T-cell (primary cell): ENCODE results near the gene NFIA. TPM values are rescaled to one million over a fixed set of nuclear protein-coding genes. Genes with fewer than 3 reads are reported as not detected.

ENCODE experiments used
- ATAC-seq, 4 experiments: fragments of 200-7000 bp in 3 of 4; fragments of 150-1000 bp in 1 of 4; cut with Tn5 transposase; replicated peaks in 1 of 4; 1 replicate in 3 of 4; 2 replicates in 1 of 4; pipeline ENCODE4 v1.10.0; 2021; ENCODE audit warnings: moderate library complexity in 3 of 4, mild to moderate bottlenecking in 2 of 4, moderate number of reproducible peaks in 1 of 4
- CTCF ChIA-PET, 2 donors: fragments of 300-600 bp; sonication (Branson Sonifier 250); formaldehyde crosslinking; loops; one replicate each; lab custom pipeline; 2022; ENCODE audit warnings: antibody characterized with exemption in 2 of 2; lab: Charles Lee
- POLR2A ChIA-PET, 2 donors: fragments of 300-600 bp; sonication (Branson Sonifier 250); formaldehyde crosslinking; loops; one replicate each; lab custom pipeline; 2022; ENCODE audit warnings: antibody characterized with exemption in 2 of 2; lab: Charles Lee
- DNase-seq, 35 experiments: peaks; one replicate each; pipeline versions ENCODE4 v3.0.0 to v3.0.0-alpha.2; 2013 to 2023
- H3K27ac ChIP-seq: one replicate; pipeline ENCODE4 v1.5.1; 2013; ENCODE audit warnings: low read length
- H3K27me3 ChIP-seq, 2 experiments: replicated peaks in 1 of 2; 1 replicate in 1 of 2; 2 replicates in 1 of 2; pipeline versions ENCODE4 v1.6.1 to v1.7.0; 2013; ENCODE audit warnings: low read length in 1 of 2, mixed read lengths in 1 of 2; ENCODE audit not compliant: control insufficient read depth in 2 of 2, insufficient read depth in 2 of 2; ENCODE audit errors: extremely low read depth in 1 of 2
- H3K36me3 ChIP-seq, 2 donors: 1 replicate in 1 of 2; 2 replicates in 1 of 2; pipeline versions ENCODE4 v1.6.1 to v1.7.0; 2013; ENCODE audit warnings: low read length in 1 of 2; ENCODE audit not compliant: control insufficient read depth in 2 of 2, insufficient read depth in 1 of 2; ENCODE audit errors: extremely low read depth in 1 of 2
- H3K4me1 ChIP-seq, 2 experiments: 1 replicate in 1 of 2; 2 replicates in 1 of 2; pipeline versions ENCODE4 v1.6.1 to v1.7.0; 2013; ENCODE audit warnings: low read length in 2 of 2, mixed read lengths in 1 of 2; ENCODE audit not compliant: insufficient read depth in 2 of 2, control insufficient read depth in 1 of 2; ENCODE audit errors: extremely low read depth in 1 of 2
- H3K4me3 ChIP-seq, 2 donors: 1 replicate in 1 of 2; 2 replicates in 1 of 2; pipeline versions ENCODE4 v1.5.1 to v1.7.0; 2013; ENCODE audit warnings: mild to moderate bottlenecking in 2 of 2, low read length in 1 of 2, moderate library complexity in 1 of 2; ENCODE audit not compliant: control insufficient read depth in 1 of 2; ENCODE audit errors: extremely low read depth in 1 of 2
- H3K9me3 ChIP-seq: 2 replicates; pipeline ENCODE4 v1.7.0; 2013
- H3K27ac Mint-ChIP-seq, 2 donors: one replicate each; pipeline ENCODE4 v1.8.0; 2020 to 2021; ENCODE audit warnings: mild to moderate bottlenecking in 2 of 2, mixed read lengths in 2 of 2
- H3K27me3 Mint-ChIP-seq, 2 donors: one replicate each; pipeline ENCODE4 v1.8.0; 2021 to 2022; ENCODE audit warnings: mixed read lengths in 2 of 2
- H3K36me3 Mint-ChIP-seq: one replicate; pipeline ENCODE4 v1.8.0; 2021; ENCODE audit warnings: mixed read lengths
- H3K4me1 Mint-ChIP-seq, 3 donors: one replicate each; pipeline ENCODE4 v1.8.0; 2020 to 2022; ENCODE audit warnings: mixed read lengths in 3 of 3, mild to moderate bottlenecking in 1 of 3
- H3K4me3 Mint-ChIP-seq, 3 donors: one replicate each; pipeline ENCODE4 v1.8.0; 2020 to 2022; ENCODE audit warnings: mild to moderate bottlenecking in 3 of 3, mixed read lengths in 3 of 3, moderate library complexity in 3 of 3
- H3K9me3 Mint-ChIP-seq, 3 donors: one replicate each; pipeline ENCODE4 v1.8.0; 2020 to 2022; ENCODE audit warnings: mixed read lengths in 3 of 3
- WGBS: methylation state at CpG from one replicate; pipeline ENCODE4 v1.1.5; 2013; ENCODE audit warnings: missing lambda C conversion rate; ENCODE audit not compliant: insufficient coverage; 5-methylcytosine and 5-hydroxymethylcytosine counted together
- total RNA-seq, 35 experiments: library from RNA in 6 of 35; stranded (reverse) in 6 of 35; fragments of 120-200 nt in 1 of 35; gene quantifications; one replicate each; pipeline versions ENCODE4 v1.2.1 to v1.2.4 and lab custom pipeline; 2013 to 2026

The NFIA gene
- total RNA-seq, 5 donors from 2014 or later (not counting 1 experiment from before 2014, with no cell fraction given) = 5.1 to 10.1 (median 7.1) TPM

GRCh38 chr1:61449410-61449809 lies 367.0 kb downstream of the NFIA start:
- ChIA-PET CTCF (no interaction called here), POLR2A (no interaction called here)
- no peak for DNase-seq
- Histone ChIP-seq H3K27ac (no peak overlapping the region), H3K36me3 (no peaks in the 10 kb centered on the region), H3K4me3 (no peak overlapping the region), H3K9me3 (no peaks in the 10 kb centered on the region), H3K4me1 (peaks cover 0 to 5% of the 10 kb centered on the region in 2 experiments), H3K27me3 (no peaks in the 10 kb centered on the region)
- Mint-ChIP-seq H3K27me3 (no peaks in the 10 kb centered on the region), H3K27ac (no peak overlapping the region), H3K36me3 (no peaks in the 10 kb centered on the region), H3K4me3 (no peak overlapping the region), H3K4me1 (peaks cover 7 to 16% (median 8%) of the 10 kb centered on the region in 3 donors), H3K9me3 (no peaks in the 10 kb centered on the region)
- 80% methylated on average over 1 of the region's 5 CpGs for WGBS
- no peak for ATAC-seq

- POLR2A ChIA-PET = no interaction called here
- no peaks in the 10 kb centered on the region for H3K36me3 ChIP-seq
- CTCF ChIA-PET = interaction anchor here in 1 of 2 donors (1.0 kb wide), 1 partner anchor 401 kb away, joined by 3 read pairs; no protein-coding TSS in a partner anchor
- H3K4me3 ChIP-seq = no peak overlapping the region
- Mint-ChIP-seq H3K9me3 (no peaks in the 10 kb centered on the region), H3K36me3 (peaks cover 1% of the 10 kb centered on the region), H3K27ac (no peak overlapping the region), H3K27me3 (no peaks in the 10 kb centered on the region), H3K4me1 (peaks cover 7 to 16% (median 8%) of the 10 kb centered on the region in 3 donors), H3K4me3 (no peak overlapping the region)
- 100% methylated on average over 1 of the region's 4 CpGs for WGBS
- no peak overlapping the region for H3K27ac ChIP-seq
- H3K27me3 ChIP-seq = no peaks in the 10 kb centered on the region
- H3K9me3 ChIP-seq = no peaks in the 10 kb centered on the region
- peaks cover 0 to 5% of the 10 kb centered on the region in 2 experiments for H3K4me1 ChIP-seq
- DNase-seq (no peak), ATAC-seq (no peak)
Measured at GRCh38 chr1:61450454-61450853, 368.1 kb downstream of the NFIA start.

GRCh38 chr1:61450872-61451571 lies 368.7 kb downstream of the NFIA start:
- no peaks in the 10 kb centered on the region for H3K27me3 Mint-ChIP-seq
- H3K4me3 Mint-ChIP-seq = no peak overlapping the region
- peaks cover 2 to 5% of the 10 kb centered on the region in 2 experiments for H3K4me1 ChIP-seq
- H3K9me3 Mint-ChIP-seq = no peaks in the 10 kb centered on the region
- H3K27me3 ChIP-seq = no peaks in the 10 kb centered on the region
- peaks cover 3% of the 10 kb centered on the region for H3K36me3 Mint-ChIP-seq
- no peaks in the 10 kb centered on the region for H3K36me3 ChIP-seq
- peaks cover 7 to 16% (median 8%) of the 10 kb centered on the region in 3 donors for H3K4me1 Mint-ChIP-seq
- H3K27ac Mint-ChIP-seq = no peak overlapping the region
- no peak overlapping the region for H3K27ac ChIP-seq
- 72% methylated on average over 6 of the region's 14 CpGs for WGBS
- no peak for DNase-seq
- CTCF ChIA-PET = interaction anchor here (0.9 to 3.3 kb wide), 7 partner anchors 14 to 602 kb away, joined by 3 to 9 read pairs (median 4); no protein-coding TSS in a partner anchor
- ATAC-seq = no peak
- no peaks in the 10 kb centered on the region for H3K9me3 ChIP-seq
- POLR2A ChIA-PET = no interaction called here
- H3K4me3 ChIP-seq = no peak overlapping the region

- Histone ChIP-seq H3K27me3 (no peaks in the 10 kb centered on the region), H3K9me3 (no peaks in the 10 kb centered on the region), H3K4me1 (peaks cover 2 to 5% of the 10 kb centered on the region in 2 experiments), H3K36me3 (no peaks in the 10 kb centered on the region), H3K4me3 (no peak overlapping the region), H3K27ac (no peak overlapping the region)
- Mint-ChIP-seq H3K4me1 (peaks cover 7 to 16% (median 8%) of the 10 kb centered on the region in 3 donors), H3K4me3 (no peak overlapping the region), H3K27ac (no peak overlapping the region), H3K27me3 (no peaks in the 10 kb centered on the region), H3K36me3 (peaks cover 3% of the 10 kb centered on the region), H3K9me3 (no peaks in the 10 kb centered on the region)
- ChIA-PET CTCF (interaction anchor here (0.9 to 3.3 kb wide), 7 partner anchors 13 to 603 kb away, joined by 3 to 9 read pairs (median 4); no protein-coding TSS in a partner anchor), POLR2A (no interaction called here)
- ATAC-seq (no peak), DNase-seq (no peak)
- WGBS = no CpG with 5 or more reads among the region's 5 CpGs
Measured at GRCh38 chr1:61451572-61451968, 369.2 kb downstream of the NFIA start.

GRCh38 chr1:61452176-61453035 lies 370.0 kb downstream of the NFIA start:
- Mint-ChIP-seq H3K27ac (no peak overlapping the region), H3K27me3 (no peaks in the 10 kb centered on the region), H3K36me3 (peaks cover 3% of the 10 kb centered on the region), H3K4me1 (peaks cover 7 to 16% (median 8%) of the 10 kb centered on the region in 3 donors), H3K9me3 (no peaks in the 10 kb centered on the region), H3K4me3 (no peak overlapping the region)
- peak in 1 of 4 experiments; percentile 6 for ATAC-seq
- Histone ChIP-seq H3K4me3 (no peak overlapping the region), H3K4me1 (peaks cover 2 to 5% of the 10 kb centered on the region in 2 experiments), H3K36me3 (no peaks in the 10 kb centered on the region), H3K9me3 (no peaks in the 10 kb centered on the region), H3K27ac (no peak overlapping the region), H3K27me3 (no peaks in the 10 kb centered on the region)
- POLR2A ChIA-PET = no interaction called here
- whole genome bisulfite sequencing = no CpG with 5 or more reads among the region's 4 CpGs
- DNase-seq = no peak
- CTCF ChIA-PET = interaction anchor here (0.6 to 3.3 kb wide), 11 partner anchors 12 to 1480 kb away, joined by 3 to 9 read pairs (median 4); no protein-coding TSS in a partner anchor
